CD4-positive, alpha-beta T cell treated with Interleukin-15 for 4 hours (primary cell): ENCODE measurements around the gene KRTAP2-2.

ENCODE experiments used
- DNase-seq: peaks from one replicate; pipeline ENCODE4 v3.0.0-alpha.2; 2020; ENCODE audit warnings: low spot score

KRTAP2-2 gene

GRCh38 chr17:41020336-41020735 is 34.7 kb downstream of the KRTAP2-2 start:
- DNase-seq: no peak

GRCh38 chr17:41019415-41019814 is 35.6 kb downstream of the KRTAP2-2 start:
- DNase-seq: no peak

GRCh38 chr17:41018541-41018940 is 36.5 kb downstream of the KRTAP2-2 start:
- DNase-seq: no peak

GRCh38 chr17:41016578-41017215 is 38.3 kb downstream of the KRTAP2-2 start:
- no peak for DNase-seq

- DNase-seq: no peak
Measured at GRCh38 chr17:41015454-41015853, 39.6 kb downstream of the KRTAP2-2 start.

GRCh38 chr17:41013606-41014005 is 41.4 kb downstream of the KRTAP2-2 start:
- DNase-seq: no peak

- no peak for DNase-seq
Measured at GRCh38 chr17:41013181-41013580, 41.8 kb downstream of the KRTAP2-2 start.

- no peak for DNase-seq
Measured at GRCh38 chr17:41012326-41013120, 42.5 kb downstream of the KRTAP2-2 start.

GRCh38 chr17:41010441-41010840 is 44.6 kb downstream of the KRTAP2-2 start:
- DNase-seq: no peak

GRCh38 chr17:41009936-41010335 is 45.1 kb downstream of the KRTAP2-2 start:
- DNase-seq: no peak

- DNase-seq: no peak
Measured at GRCh38 chr17:41009301-41009760, 45.7 kb downstream of the KRTAP2-2 start.

- DNase-seq: no peak
Measured at GRCh38 chr17:41008811-41009210, 46.2 kb downstream of the KRTAP2-2 start, which contains the start of gene KRTAP3-1. Gene KRTAP3-1, minus strand, starts transcription at chr17:41009128. Its CDS starts 54 bp downstream, at chr17:41009074.
